CD4-positive, alpha-beta T cell treated with Interleukin-1 beta for 1 hour (primary cell): ENCODE data around the gene CYP46A1.
"Not testable (repeated sequence)": the region's sequence is repeated elsewhere in the genome, so short reads cannot be mapped to it uniquely, and the experiment has no call there.

Experiments used
- DNase-seq, 2 donors: peaks; one replicate each; pipeline ENCODE4 v3.0.0-alpha.2; 2020 to 2022

Gene CYP46A1

GRCh38 chr14:99658218-99658845, 25.8 kb upstream of the CYP46A1 start:
- no peak for DNase-seq

GRCh38 chr14:99659333-99659741, 24.8 kb upstream of the CYP46A1 start:
- DNase-seq, result no peak

- DNase-seq, result no peak
Measured at GRCh38 chr14:99660006-99660566, 24.0 kb upstream of the CYP46A1 start.

- DNase-seq, result no peak
Measured at GRCh38 chr14:99660794-99661193, 23.3 kb upstream of the CYP46A1 start.

GRCh38 chr14:99661206-99661605, 22.9 kb upstream of the CYP46A1 start:
- not testable (repeated sequence) for DNase-seq

GRCh38 chr14:99662846-99663245, 21.3 kb upstream of the CYP46A1 start:
- no peak for DNase-seq

GRCh38 chr14:99663386-99664057, 20.6 kb upstream of the CYP46A1 start:
- DNase-seq, result no peak

- no peak for DNase-seq
Measured at GRCh38 chr14:99664058-99664936, 19.8 kb upstream of the CYP46A1 start.

GRCh38 chr14:99664937-99665273, 19.2 kb upstream of the CYP46A1 start:
- DNase-seq, result no peak

GRCh38 chr14:99666533-99666932, 17.6 kb upstream of the CYP46A1 start:
- no peak for DNase-seq

- no peak for DNase-seq
Measured at GRCh38 chr14:99667045-99667444, 17.1 kb upstream of the CYP46A1 start.

GRCh38 chr14:99667821-99668220, 16.3 kb upstream of the CYP46A1 start:
- no peak for DNase-seq

GRCh38 chr14:99668307-99669295, 15.5 kb upstream of the CYP46A1 start:
- DNase-seq, result no peak

- DNase-seq, result no peak
Measured at GRCh38 chr14:99670361-99671234, 13.5 kb upstream of the CYP46A1 start.

- no peak for DNase-seq
Measured at GRCh38 chr14:99671235-99672224, 12.6 kb upstream of the CYP46A1 start.

GRCh38 chr14:99672506-99673304, 11.4 kb upstream of the CYP46A1 start:
- DNase-seq, result peak; percentile 31 to 43

- no peak for DNase-seq
Measured at GRCh38 chr14:99673305-99674063, 10.6 kb upstream of the CYP46A1 start.

- DNase-seq, result no peak
Measured at GRCh38 chr14:99674064-99674650, 9.9 kb upstream of the CYP46A1 start.
